ENCODE measurements around the gene CALD1.

The CALD1 gene

GRCh38 chr7:134820778-134821177, 41.3 kb downstream of the CALD1 start:
- no peak for DNase-seq (ENCODE audit: low read depth in 1 of 2, low spot score in 1 of 2)

GRCh38 chr7:134823400-134823799, 44.0 kb downstream of the CALD1 start:
- no peak for DNase-seq (ENCODE audit: low read depth in 1 of 2, low spot score in 1 of 2)

- no peak for DNase-seq (ENCODE audit: low read depth in 1 of 2, low spot score in 1 of 2)
These were observed 46.2 kb downstream of the CALD1 start for GRCh38 chr7:134825666-134826065.

GRCh38 chr7:134826105-134826504, 46.7 kb downstream of the CALD1 start:
- no peak for DNase-seq (ENCODE audit: low read depth in 1 of 2, low spot score in 1 of 2)

- no peak for DNase-seq (ENCODE audit: low read depth in 1 of 2, low spot score in 1 of 2)
These were observed 48.0 kb downstream of the CALD1 start for GRCh38 chr7:134827436-134827835.

- DNase-seq (ENCODE audit: low read depth in 1 of 2, low spot score in 1 of 2), result no peak
These were observed 48.5 kb downstream of the CALD1 start for GRCh38 chr7:134827889-134828288.

GRCh38 chr7:134828361-134828760, 48.9 kb downstream of the CALD1 start:
- DNase-seq (ENCODE audit: low read depth in 1 of 2, low spot score in 1 of 2), result no peak

GRCh38 chr7:134829380-134829986, 50.0 kb downstream of the CALD1 start:
- no peak for DNase-seq (ENCODE audit: low read depth in 1 of 2, low spot score in 1 of 2)

- no peak for DNase-seq (ENCODE audit: low read depth in 1 of 2, low spot score in 1 of 2)
These were observed 52.4 kb downstream of the CALD1 start for GRCh38 chr7:134831862-134832261.

GRCh38 chr7:134832367-134832766, 52.9 kb downstream of the CALD1 start:
- no peak for DNase-seq (ENCODE audit: low read depth in 1 of 2, low spot score in 1 of 2)

GRCh38 chr7:134834689-134835462, 55.4 kb downstream of the CALD1 start:
- no peak for DNase-seq (ENCODE audit: low read depth in 1 of 2, low spot score in 1 of 2)

GRCh38 chr7:134835463-134835823, 56.0 kb downstream of the CALD1 start:
- no peak for DNase-seq (ENCODE audit: low read depth in 1 of 2, low spot score in 1 of 2)

GRCh38 chr7:134836447-134836846, 57.0 kb downstream of the CALD1 start:
- no peak for DNase-seq (ENCODE audit: low read depth in 1 of 2, low spot score in 1 of 2)

- no peak for DNase-seq (ENCODE audit: low read depth in 1 of 2, low spot score in 1 of 2)
These were observed 59.9 kb downstream of the CALD1 start for GRCh38 chr7:134839298-134839697.

GRCh38 chr7:134842062-134842461, 62.6 kb downstream of the CALD1 start:
- DNase-seq (ENCODE audit: low read depth in 1 of 2, low spot score in 1 of 2), result no peak

- no peak for DNase-seq (ENCODE audit: low read depth in 1 of 2, low spot score in 1 of 2)
These were observed 63.5 kb downstream of the CALD1 start for GRCh38 chr7:134842886-134843430.

- no peak for DNase-seq (ENCODE audit: low read depth in 1 of 2, low spot score in 1 of 2)
These were observed 64.8 kb downstream of the CALD1 start for GRCh38 chr7:134844200-134844599.

- DNase-seq (ENCODE audit: low read depth in 1 of 2, low spot score in 1 of 2), result no peak
These were observed 66.0 kb downstream of the CALD1 start for GRCh38 chr7:134845461-134845860.

- no peak for DNase-seq (ENCODE audit: low read depth in 1 of 2, low spot score in 1 of 2)
These were observed 68.6 kb downstream of the CALD1 start for GRCh38 chr7:134847851-134848588.

- no peak for DNase-seq (ENCODE audit: low read depth in 1 of 2, low spot score in 1 of 2)
These were observed 70.6 kb downstream of the CALD1 start for GRCh38 chr7:134850066-134850465.

GRCh38 chr7:134851141-134851540, 71.7 kb downstream of the CALD1 start:
- DNase-seq (ENCODE audit: low read depth in 1 of 2, low spot score in 1 of 2), result no peak

- DNase-seq (ENCODE audit: low read depth in 1 of 2, low spot score in 1 of 2), result no peak
These were observed 73.2 kb downstream of the CALD1 start for GRCh38 chr7:134852625-134853024.
